Spleen (tissue), 13 donors: ENCODE results near the gene ACSS1. TPM values are rescaled to one million over a fixed set of nuclear protein-coding genes. Genes with fewer than 3 reads are reported as not detected.

Experiments
- DNase-seq: peaks from one replicate; pipeline ENCODE4 v3.0.0-alpha.2; 2020
- H3K27ac ChIP-seq, 8 donors: fragments of 200-600 bp; sonication (generic) in 7 of 8; 1 replicate in 4 of 8; 2 replicates in 4 of 8; pipeline versions ENCODE4 v1.5.0 to v1.8.0; 2016 to 2021; ENCODE audit warnings: inconsistent platforms in 4 of 8, mild to moderate bottlenecking in 4 of 8, moderate library complexity in 1 of 8
- H3K27me3 ChIP-seq, 7 donors: fragments of 200-600 bp; sonication (generic) in 6 of 7; replicated peaks in 1 of 7; 1 replicate in 4 of 7; 2 replicates in 3 of 7; pipeline versions ENCODE4 v1.5.0 to v1.8.0; 2016 to 2021; ENCODE audit warnings: inconsistent platforms in 3 of 7, mild to moderate bottlenecking in 1 of 7
- H3K36me3 ChIP-seq, 6 donors: fragments of 200-600 bp; sonication (generic) in 5 of 6; 1 replicate in 4 of 6; 2 replicates in 2 of 6; pipeline versions ENCODE4 v1.5.0 to v1.8.0; 2016 to 2021; ENCODE audit warnings: inconsistent platforms in 2 of 6
- H3K4me1 ChIP-seq, 6 donors: fragments of 200-600 bp; sonication (generic) in 5 of 6; 1 replicate in 3 of 6; 2 replicates in 3 of 6; pipeline versions ENCODE4 v1.5.0 to v1.8.0; 2016 to 2021; ENCODE audit warnings: inconsistent platforms in 3 of 6
- H3K4me3 ChIP-seq, 8 donors: fragments of 200-600 bp; sonication (generic) in 7 of 8; 1 replicate in 4 of 8; 2 replicates in 4 of 8; pipeline versions ENCODE4 v1.5.0 to v1.8.0; 2016 to 2021; ENCODE audit warnings: inconsistent platforms in 4 of 8, mild to moderate bottlenecking in 4 of 8, moderate library complexity in 2 of 8
- H3K9me3 ChIP-seq, 8 donors: fragments of 200-600 bp; sonication (generic) in 7 of 8; 1 replicate in 4 of 8; 2 replicates in 4 of 8; pipeline versions ENCODE4 v1.5.0 to v1.8.0; 2016 to 2021; ENCODE audit warnings: inconsistent platforms in 4 of 8
- CTCF ChIP-seq, 11 experiments: fragments of 200-600 bp in 7 of 11; fragments of 450-650 bp in 4 of 11; sonication (generic) in 4 of 11; IDR thresholded peaks in 8 of 11; conservative IDR thresholded peaks in 3 of 11; 1 replicate in 7 of 11; 2 replicates in 4 of 11; pipeline versions ENCODE4 v1.4.0 to v1.8.0; 2016 to 2021; ENCODE audit warnings: antibody characterized with exemption in 11 of 11, inconsistent platforms in 4 of 11, mild to moderate bottlenecking in 1 of 11
- POLR2A ChIP-seq, 3 donors: fragments of 450-650 bp; IDR thresholded peaks; one replicate each; pipeline ENCODE4 v1.5.1; 2017; ENCODE audit warnings: antibody characterized with exemption in 3 of 3, mild to moderate bottlenecking in 1 of 3
- POLR2AphosphoS5 ChIP-seq, 3 donors: sonication (generic); formaldehyde crosslinking; IDR thresholded peaks; one replicate each; pipeline ENCODE4 v1.5.1; 2017; ENCODE audit warnings: antibody characterized with exemption in 3 of 3
- WGBS, 5 donors: extraction: QIAGEN DNeasy Blood & Tissue Kit in 3 of 5; methylation state at CpG; one replicate each; pipeline versions ENCODE4 v1.1.5 to v1.1.7; 2013 to 2018; 5-methylcytosine and 5-hydroxymethylcytosine counted together
- intact Hi-C: fragments of 100-400 bp; cut with DNase I; formaldehyde crosslinking; loops from one replicate; pipeline ENCODE4 v1.15.0; 2023; ENCODE audit warnings: low total_unique reads
- long read RNA-seq, 2 donors: transcript quantifications; one replicate each; lab custom pipeline, GENCODE V29; 2026
- polyA plus RNA-seq, 3 donors: library from polyadenylated mRNA; stranded (reverse); fragments of 200-250 nt; gene quantifications; one replicate each; pipeline ENCODE4 v1.2.1, GENCODE V29; 2013
- total RNA-seq, 7 donors: library from RNA; depleted of rRNA in 3 of 7; stranded (reverse); fragments of >200 nt in 3 of 7; fragmentation: NEBNext Ultra II Directional in 4 of 7; extraction: Animal tissue kit (Norgen Biotek cat#: 25700) in 4 of 7; gene quantifications; one replicate each; pipeline versions ENCODE4 v1.1.0 to v1.2.1, GENCODE V29; 2016 to 2021
- donor health status: healthy with polysubstance abuse.
- donor health status: DM: no; HTN: no; CAD: no; lungs with moderate emphysema.
- donor health status: DM: no; HTN: no; CAD: no.
- donor health status: Bipolar disorder and iron deficiency.
- donor health status: healthy.
- donor health status: DM: no; HTN: no; CAD: no.
- donor health status: DM: yes; HTN: yes; CAD: no.

Gene ACSS1
- total RNA-seq (10 to 100 TPM; 34.0 to 50.8 (median 41.3) TPM), polyA plus RNA-seq (10 to 100 TPM; 20.3 to 26.8 (median 26.3) TPM)
- long read RNA-seq, donor 1, partial matches to known transcripts, result 13 of 13 reads
- long read RNA-seq, donor 1, other reads (novel, unspliced or antisense), result 0 of 13 reads
- long read RNA-seq, donor 2, full-length matches to known transcripts, result 11 of 11 reads
- long read RNA-seq, donor 2, partial matches to known transcripts, result 0 of 11 reads
- long read RNA-seq, donor 2, other reads (novel, unspliced or antisense), result 0 of 11 reads

- Histone ChIP-seq H3K27ac (peak within 1 kb of the TSS; percentile 74 to 98 (median 93)), H3K36me3 (peaks cover 0 to 6% (median 0%) of the 10 kb centered on the region in 6 donors), H3K9me3 (no peaks in the 10 kb centered on the region), H3K27me3 (no peaks in the 10 kb centered on the region), H3K4me1 (peaks cover 38 to 59% (median 54%) of the 10 kb centered on the region in 6 donors), H3K4me3 (peak within 1 kb of the TSS; percentile 57 to 96 (median 82))
- intact Hi-C loops, result no loop called here
- 0 to 1% (median 1%) methylated on average over 25 to 56 of the region's 56 CpGs for WGBS, 5 donors
- DNase-seq, result peak; percentile 96
- peak in 1 of 11 experiments; percentile 4 for TF ChIP-seq CTCF (IDR thresholded peaks at IDR 0.05 in 8 of 11, conservative IDR thresholded peaks at IDR 0.05 in 3 of 11)
- TF ChIP-seq POLR2AphosphoS5 (IDR thresholded peaks at IDR 0.05), result peak; percentile 81 to 90 (median 85)
- no peak for TF ChIP-seq POLR2A (IDR thresholded peaks at IDR 0.05)
These were observed at the start of gene ACSS1 for GRCh38 chr20:25058051-25058846. Gene ACSS1 (minus strand): TSS chr20:25058139. CDS start chr20:25058102, 37 bp downstream.

DNA sequence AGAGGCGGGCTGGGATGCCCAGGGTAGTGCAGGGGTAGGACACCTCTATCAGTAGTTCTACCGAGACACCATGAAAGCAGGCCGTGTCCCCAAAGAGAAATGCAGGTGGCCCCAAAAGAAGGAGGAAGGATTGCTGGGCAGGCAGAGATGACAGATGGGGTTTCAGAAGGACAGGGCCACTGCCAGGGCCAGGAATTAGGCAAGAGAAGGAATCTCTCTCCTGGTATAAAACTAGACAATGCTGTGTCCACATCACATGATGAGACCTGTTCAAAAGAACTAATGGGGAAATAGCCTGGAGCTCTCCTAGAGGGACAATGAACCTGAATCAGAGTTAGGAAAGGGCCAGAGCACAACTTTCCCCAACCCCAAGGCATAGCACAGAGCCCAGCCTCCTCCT lies 45.6 kb upstream of the ACSS1 start:
- no peak for DNase-seq
- Histone ChIP-seq H3K27me3 (peaks cover 0 to 41% (median 4%) of the 10 kb centered on the region in 7 donors), H3K4me3 (no peak overlapping the region), H3K4me1 (no peaks in the 10 kb centered on the region), H3K27ac (no peak overlapping the region), H3K9me3 (no peaks in the 10 kb centered on the region), H3K36me3 (no peaks in the 10 kb centered on the region)
- intact Hi-C loops, result no loop called here
- WGBS, 5 donors, result 87 to 98% (median 94%) methylated on average over 3 of the region's 3 CpGs
- TF ChIP-seq POLR2A (IDR thresholded peaks at IDR 0.05), result no peak
- TF ChIP-seq POLR2AphosphoS5 (IDR thresholded peaks at IDR 0.05), result no peak
- no peak for TF ChIP-seq CTCF (IDR thresholded peaks at IDR 0.05 in 8 of 11, conservative IDR thresholded peaks at IDR 0.05 in 3 of 11)

DNA sequence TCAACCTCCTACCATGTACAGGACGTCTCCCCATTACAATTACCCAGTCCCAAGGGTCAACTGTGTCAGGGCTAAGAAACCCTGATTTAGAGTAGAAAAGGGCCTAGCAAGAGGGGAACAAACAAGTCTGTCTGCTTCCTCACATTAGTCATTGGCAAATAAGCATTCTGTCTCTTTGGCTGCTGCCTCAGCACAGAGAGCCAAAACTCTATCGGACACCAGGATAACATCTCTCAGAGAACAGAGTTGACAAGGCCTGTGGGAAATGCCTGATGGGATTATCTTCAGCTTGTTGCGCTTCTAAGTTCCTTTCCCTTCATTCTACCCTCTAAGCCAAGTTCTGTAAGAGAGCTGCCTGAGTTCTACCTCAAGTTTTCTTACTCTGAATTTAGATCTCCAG lies 43.0 kb upstream of the ACSS1 start:
- H3K27ac ChIP-seq, result no peak overlapping the region
- TF ChIP-seq CTCF (IDR thresholded peaks at IDR 0.05 in 8 of 11, conservative IDR thresholded peaks at IDR 0.05 in 3 of 11) (no peak), POLR2A (IDR thresholded peaks at IDR 0.05) (no peak), POLR2AphosphoS5 (IDR thresholded peaks at IDR 0.05) (no peak)
- DNase-seq, result no peak
- no peaks in the 10 kb centered on the region for H3K4me1 ChIP-seq
- intact Hi-C loops, result no loop called here
- 78 to 88% (median 85%) methylated on average over 3 of the region's 3 CpGs for WGBS, 5 donors
- H3K36me3 ChIP-seq, result no peaks in the 10 kb centered on the region
- H3K27me3 ChIP-seq, result peaks cover 0 to 41% (median 4%) of the 10 kb centered on the region in 7 donors
- no peak overlapping the region for H3K4me3 ChIP-seq
- no peaks in the 10 kb centered on the region for H3K9me3 ChIP-seq

GRCh38 chr20:25099601-25100140 lies 41.7 kb upstream of the ACSS1 start:
- Histone ChIP-seq H3K4me3 (no peak overlapping the region), H3K27ac (no peak overlapping the region), H3K4me1 (no peaks in the 10 kb centered on the region), H3K36me3 (no peaks in the 10 kb centered on the region), H3K9me3 (no peaks in the 10 kb centered on the region), H3K27me3 (peaks cover 0 to 29% (median 3%) of the 10 kb centered on the region in 7 donors)
- DNase-seq, result no peak
- WGBS, 5 donors, result 49 to 65% (median 56%) methylated on average over 4 of the region's 4 CpGs
- intact Hi-C loops, result no loop called here
- TF ChIP-seq POLR2A (IDR thresholded peaks at IDR 0.05) (no peak), POLR2AphosphoS5 (IDR thresholded peaks at IDR 0.05) (no peak), CTCF (IDR thresholded peaks at IDR 0.05 in 8 of 11, conservative IDR thresholded peaks at IDR 0.05 in 3 of 11) (no peak)
